SH-SY5Y (cell line): ENCODE results near the gene CENPF.

Experiments
- GATA2 ChIP-seq: IDR thresholded peaks from 2 replicates; pipeline ENCODE4 v1.6.1; 2011; ENCODE audit warnings: mild to moderate bottlenecking, low read depth, low read length
- GATA3 ChIP-seq: IDR thresholded peaks from 2 replicates; pipeline ENCODE4 v1.6.1; 2011; ENCODE audit warnings: low read depth, mild to moderate bottlenecking, low read length, moderate library complexity

Gene CENPF

DNA sequence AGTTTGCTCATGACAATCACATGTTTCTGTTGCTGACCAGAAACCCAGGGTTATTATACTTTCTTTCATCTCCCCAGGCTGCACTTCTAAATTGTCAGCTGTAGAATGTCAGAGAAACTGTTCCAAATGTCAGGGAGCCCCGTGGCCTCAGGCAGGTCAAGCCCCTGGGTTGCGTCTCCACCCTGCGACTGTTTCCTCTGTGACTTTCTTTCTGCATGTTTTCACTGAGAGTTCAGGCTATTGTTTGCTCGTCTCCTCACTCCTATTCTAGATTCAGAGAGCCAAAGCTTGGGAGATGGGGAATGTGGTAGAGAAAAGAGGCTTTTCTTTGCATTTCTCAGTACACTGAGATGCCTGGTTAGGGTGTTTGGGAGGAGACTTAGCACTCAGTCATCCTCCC lies 97.4 kb downstream of the CENPF start:
- TF ChIP-seq GATA2 (no peak), GATA3 (no peak)

DNA sequence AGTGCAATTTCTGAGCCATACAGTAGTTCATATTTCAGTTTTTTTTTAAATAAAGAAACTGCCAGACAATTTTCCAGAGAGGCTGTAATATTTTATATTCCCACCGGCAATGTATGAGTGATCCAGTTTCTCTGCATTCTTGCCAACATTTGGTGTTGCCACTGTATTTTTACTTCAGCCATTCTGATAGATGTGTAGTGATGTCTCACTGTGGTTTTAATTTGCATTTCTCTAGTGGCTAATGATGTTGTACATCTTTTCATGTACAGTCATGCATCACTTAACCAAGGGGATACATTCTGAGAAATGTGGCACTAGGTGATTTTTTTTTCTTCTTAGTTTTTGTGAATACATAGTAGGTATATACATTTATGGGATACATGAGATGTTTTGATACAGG lies 99.6 kb downstream of the CENPF start:
- TF ChIP-seq GATA2 (no peak), GATA3 (no peak)

DNA sequence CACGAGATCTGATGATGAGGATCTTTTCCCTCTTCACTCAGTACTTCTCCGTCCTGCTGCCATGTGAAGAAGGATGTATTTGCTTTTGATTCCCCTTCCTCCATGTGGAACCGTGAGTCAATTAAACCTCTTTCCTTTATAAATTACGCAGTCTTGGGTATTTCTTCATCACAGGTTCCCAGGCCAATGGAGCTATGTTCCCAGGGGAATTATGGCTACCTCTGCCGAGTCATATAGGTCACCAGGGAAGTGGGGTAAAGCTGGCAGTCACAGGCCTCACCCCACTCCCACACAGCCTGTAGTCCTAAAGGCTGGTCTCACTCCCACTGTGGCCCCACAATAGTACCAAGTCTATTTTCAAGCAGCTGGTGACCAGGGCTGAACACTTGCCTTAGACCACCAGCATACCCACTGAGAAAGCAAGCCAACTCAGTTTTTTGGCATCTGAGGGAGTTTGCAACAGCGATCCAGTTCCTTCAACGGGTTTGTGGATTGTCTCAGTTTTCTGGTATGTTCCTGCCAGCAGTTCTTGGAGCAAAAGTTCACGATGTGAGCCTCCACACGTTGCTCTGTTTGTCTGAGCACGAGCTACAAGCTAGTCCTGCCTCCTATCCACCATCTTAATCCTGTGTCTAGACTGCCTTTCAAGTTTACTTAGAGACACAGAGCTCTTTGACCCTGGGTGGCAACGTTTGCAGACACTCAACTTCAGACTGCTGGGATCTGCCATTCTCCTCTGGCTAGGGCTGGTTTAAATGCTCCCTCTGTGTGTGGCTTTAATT lies 104.5 kb downstream of the CENPF start:
- no peak for TF ChIP-seq GATA3
- no peak for TF ChIP-seq GATA2

DNA sequence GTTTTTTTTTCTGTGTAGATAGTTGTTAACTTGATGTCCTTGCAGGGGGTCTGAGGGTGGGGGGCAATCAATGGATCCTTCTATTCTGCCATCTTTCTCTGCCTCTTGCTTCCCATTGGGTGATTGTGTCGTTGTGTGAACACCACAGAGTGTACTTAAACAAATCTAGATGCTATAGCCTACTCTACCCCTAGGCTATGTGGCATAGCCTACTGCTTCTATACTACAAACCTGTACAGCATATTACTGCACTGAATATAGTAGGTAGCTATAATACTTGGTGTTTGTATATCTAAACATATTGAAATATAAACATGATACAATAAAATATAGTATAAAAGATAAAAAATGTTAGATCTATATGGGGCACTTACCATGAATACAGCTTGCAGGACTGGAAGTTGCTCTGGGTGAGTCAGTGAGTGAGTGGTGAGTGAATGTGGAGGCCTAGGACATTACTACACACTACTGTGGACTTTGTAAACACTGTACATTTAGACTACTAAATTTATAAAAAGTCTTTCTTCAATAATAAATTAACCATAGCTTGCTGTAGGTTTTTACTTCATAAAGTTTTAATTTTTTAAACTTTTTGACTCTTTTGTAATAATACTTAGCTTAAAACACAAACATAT lies 105.4 kb downstream of the CENPF start:
- no peak for TF ChIP-seq GATA3
- TF ChIP-seq GATA2: no peak

DNA sequence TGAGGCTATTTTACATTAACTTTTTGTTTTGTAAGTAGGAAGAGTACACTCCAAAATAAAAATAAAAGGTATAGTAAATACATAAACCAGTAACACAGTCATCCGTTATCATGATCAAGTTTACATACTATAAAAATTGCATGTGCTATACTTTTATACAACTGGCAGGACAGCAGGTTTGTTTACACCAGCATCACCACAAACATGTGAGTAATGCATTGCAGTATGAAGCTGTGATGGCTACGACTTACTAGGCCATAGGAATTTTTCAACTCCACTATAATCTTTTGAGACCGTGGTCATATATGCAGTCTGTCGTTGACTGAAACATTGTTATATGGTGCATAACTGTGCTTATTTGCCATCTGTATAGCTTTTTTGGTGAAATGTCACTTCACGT lies 106.2 kb downstream of the CENPF start:
- TF ChIP-seq GATA2: no peak
- no peak for TF ChIP-seq GATA3

DNA sequence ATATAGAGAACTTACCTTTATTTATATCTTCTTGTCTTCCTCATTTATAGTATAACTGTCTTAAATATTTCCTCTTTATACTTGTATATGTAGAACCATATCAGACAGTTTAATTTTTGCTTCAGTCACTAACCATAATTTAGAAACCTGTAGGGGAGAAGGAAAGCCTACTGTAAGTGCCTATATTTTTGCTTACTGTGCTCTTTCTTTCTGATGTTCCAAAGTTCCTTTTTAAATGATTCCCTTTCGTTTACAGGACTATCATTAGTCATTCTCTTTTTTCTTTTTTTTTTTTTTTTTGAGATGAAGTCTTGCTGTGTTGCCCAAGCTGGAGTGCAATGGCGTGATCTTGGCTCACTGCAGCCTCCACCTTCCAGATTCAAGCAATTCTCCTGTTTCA lies 109.7 kb downstream of the CENPF start:
- no peak for TF ChIP-seq GATA3
- no peak for TF ChIP-seq GATA2
